Adrenal gland (tissue), 12 donors: ENCODE measurements around the gene DMPK. TPM values are rescaled to one million over a fixed set of nuclear protein-coding genes. Genes with fewer than 3 reads are reported as not detected.

Experiments
- DNase-seq, 7 donors: peaks; one replicate each; pipeline ENCODE4 v3.0.0-alpha.2; 2019 to 2020
- H3K27ac ChIP-seq, 5 donors: fragments of 200-600 bp; sonication (generic) in 4 of 5; 1 replicate in 3 of 5; 2 replicates in 2 of 5; pipeline versions ENCODE4 v1.5.1 to v1.8.0; 2016 to 2020; ENCODE audit warnings: mild to moderate bottlenecking in 1 of 5
- H3K27me3 ChIP-seq: fragments of 200-600 bp; 2 replicates; pipeline ENCODE4 v1.8.0; 2021
- H3K36me3 ChIP-seq, 2 donors: fragments of 200-600 bp; replicated peaks in 1 of 2; 1 replicate in 1 of 2; 2 replicates in 1 of 2; pipeline versions ENCODE4 v1.5.1 to v1.8.0; 2018 to 2022
- H3K4me1 ChIP-seq, 2 donors: fragments of 200-600 bp; replicated peaks in 1 of 2; 1 replicate in 1 of 2; 2 replicates in 1 of 2; pipeline versions ENCODE4 v1.5.1 to v1.8.0; 2018 to 2021
- H3K4me3 ChIP-seq, 4 donors: fragments of 200-600 bp; sonication (generic) in 3 of 4; one replicate each; pipeline ENCODE4 v1.5.1; 2016 to 2018
- H3K9me3 ChIP-seq, 3 donors: fragments of 200-600 bp; sonication (generic) in 1 of 3; replicated peaks in 1 of 3; 1 replicate in 2 of 3; 2 replicates in 1 of 3; pipeline versions ENCODE4 v1.5.1 to v1.8.0; 2016 to 2021
- POLR2A ChIP-seq, 2 donors: fragments of 450-650 bp; IDR thresholded peaks; one replicate each; pipeline ENCODE4 v1.6.1; 2017; ENCODE audit warnings: antibody characterized with exemption in 2 of 2, mild to moderate bottlenecking in 2 of 2, moderate library complexity in 1 of 2
- WGBS, 4 donors: extraction: QIAGEN DNeasy Blood & Tissue Kit in 2 of 4; methylation state at CpG; one replicate each; pipeline versions ENCODE4 v1.1.5 to v1.1.7; 2013 to 2017; 5-methylcytosine and 5-hydroxymethylcytosine counted together
- intact Hi-C, 2 donors: fragments of 100-400 bp; cut with DNase I; formaldehyde crosslinking; loops; one replicate each; pipeline versions ENCODE4 v1.14.1 to v1.15.0; 2022 to 2023
- polyA plus RNA-seq, 3 donors: library from polyadenylated mRNA; stranded (reverse); fragments of 200-250 nt in 2 of 3; fragments of 350-450 nt in 1 of 3; fragmentation: Illumina TruSeq in 1 of 3; extraction: RNeasy Lipid Tissue Mini Kit (QIAGEN cat#74804) in 1 of 3; gene quantifications; one replicate each; pipeline ENCODE4 v1.2.3, GENCODE V29; 2013 to 2014
- total RNA-seq, 9 donors: library from RNA; depleted of rRNA in 4 of 9; stranded (reverse); fragments of >200 nt in 4 of 9; fragments of 120-200 nt in 1 of 9; fragmentation: NEBNext Ultra II Directional in 1 of 9; extraction: Animal tissue kit (Norgen Biotek cat#: 25700) in 1 of 9; gene quantifications; one replicate each; pipeline versions ENCODE4 v1.1.0 to v1.2.4, GENCODE V29; 2013 to 2023
- TF ChIP-seq, protein P1 (sequence below), 6 experiments: fragments of 450-650 bp in 4 of 6; fragments of 200-600 bp in 2 of 6; sonication (generic) in 1 of 6; IDR thresholded peaks; 1 replicate in 5 of 6; 2 replicates in 1 of 6; pipeline versions ENCODE4 v1.5.1 to v1.8.0; 2016 to 2021; ENCODE audit warnings: antibody characterized with exemption in 6 of 6, mild to moderate bottlenecking in 2 of 6, moderate library complexity in 1 of 6
- donor health status: healthy with polysubstance abuse.
- donor health status: Bipolar disorder and iron deficiency.
- donor health status: DM: yes; HTN: yes; CAD: no.
- donor health status: DM: no; HTN: no; CAD: no.
- donor health status: DM: no; HTN: no; CAD: no.
- donor health status: DM: yes; HTN: yes; CAD: no.

Gene DMPK
- total and polyA plus RNA-seq, 12 donors, result 76.8 to 748 (median 129) TPM

DNA sequence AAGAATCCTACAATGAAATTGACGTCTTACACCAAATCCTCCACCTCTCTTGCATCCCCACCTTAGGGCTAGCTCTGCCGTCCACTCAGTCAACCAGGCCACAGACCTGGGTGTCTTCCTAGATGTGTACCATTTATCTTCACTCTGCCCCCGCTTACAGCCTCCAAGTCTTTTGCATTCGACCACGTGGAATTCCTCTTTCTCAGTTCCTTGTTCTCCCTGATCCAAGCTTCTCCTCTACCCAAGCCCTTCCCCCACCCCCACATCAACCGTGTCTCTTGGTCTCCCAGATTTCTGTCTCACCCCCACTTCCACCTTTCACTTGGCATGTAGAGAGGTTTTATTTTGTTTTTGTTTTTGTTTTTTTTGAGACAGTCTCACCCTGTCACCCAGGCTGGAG lies 11.6 kb upstream of the DMPK start:
- H3K4me3 ChIP-seq, result no peak overlapping the region
- peak in 1 of 7 donors; percentile 29 for DNase-seq
- peaks cover 8 to 19% of the 10 kb centered on the region in 2 donors for H3K4me1 ChIP-seq
- WGBS, 4 donors, result 40 to 47% (median 44%) methylated on average over 6 of the region's 6 CpGs
- no peaks in the 10 kb centered on the region for H3K27me3 ChIP-seq
- intact Hi-C loops, result no loop called here
- H3K36me3 ChIP-seq, result peaks cover 0 to 20% of the 10 kb centered on the region in 2 donors
- no peak overlapping the region for H3K27ac ChIP-seq
- no peaks in the 10 kb centered on the region for H3K9me3 ChIP-seq
- TF ChIP-seq POLR2A (IDR thresholded peaks at IDR 0.05), result no peak
- TF ChIP-seq, protein P1, sequence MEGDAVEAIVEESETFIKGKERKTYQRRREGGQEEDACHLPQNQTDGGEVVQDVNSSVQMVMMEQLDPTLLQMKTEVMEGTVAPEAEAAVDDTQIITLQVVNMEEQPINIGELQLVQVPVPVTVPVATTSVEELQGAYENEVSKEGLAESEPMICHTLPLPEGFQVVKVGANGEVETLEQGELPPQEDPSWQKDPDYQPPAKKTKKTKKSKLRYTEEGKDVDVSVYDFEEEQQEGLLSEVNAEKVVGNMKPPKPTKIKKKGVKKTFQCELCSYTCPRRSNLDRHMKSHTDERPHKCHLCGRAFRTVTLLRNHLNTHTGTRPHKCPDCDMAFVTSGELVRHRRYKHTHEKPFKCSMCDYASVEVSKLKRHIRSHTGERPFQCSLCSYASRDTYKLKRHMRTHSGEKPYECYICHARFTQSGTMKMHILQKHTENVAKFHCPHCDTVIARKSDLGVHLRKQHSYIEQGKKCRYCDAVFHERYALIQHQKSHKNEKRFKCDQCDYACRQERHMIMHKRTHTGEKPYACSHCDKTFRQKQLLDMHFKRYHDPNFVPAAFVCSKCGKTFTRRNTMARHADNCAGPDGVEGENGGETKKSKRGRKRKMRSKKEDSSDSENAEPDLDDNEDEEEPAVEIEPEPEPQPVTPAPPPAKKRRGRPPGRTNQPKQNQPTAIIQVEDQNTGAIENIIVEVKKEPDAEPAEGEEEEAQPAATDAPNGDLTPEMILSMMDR (IDR thresholded peaks at IDR 0.05), result no peak

DNA sequence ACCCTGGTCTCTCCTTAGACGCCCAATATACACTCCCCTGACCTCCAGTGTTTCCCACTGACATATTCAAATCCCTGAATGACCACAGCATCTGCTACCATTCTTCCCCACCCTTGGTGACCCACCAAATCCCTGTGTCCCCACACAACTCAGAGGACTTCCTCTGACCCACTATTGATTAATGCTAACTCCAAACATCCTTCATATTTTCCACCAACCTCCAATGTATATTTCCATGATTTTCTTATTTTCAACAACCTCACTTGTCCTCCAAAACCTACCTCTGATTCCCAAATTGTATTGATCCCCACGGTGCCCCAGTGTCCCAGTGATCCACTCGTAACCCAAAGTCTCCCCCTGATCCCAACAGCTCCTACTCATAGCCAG lies 10.9 kb upstream of the DMPK start:
- DNase-seq, result no peak
- H3K27me3 ChIP-seq, result no peaks in the 10 kb centered on the region
- H3K4me3 ChIP-seq, result no peak overlapping the region
- WGBS, 4 donors, result 26 to 37% (median 32%) methylated on average over 3 of the region's 3 CpGs
- no peak for TF ChIP-seq POLR2A (IDR thresholded peaks at IDR 0.05)
- TF ChIP-seq, protein P1 (IDR thresholded peaks at IDR 0.05), result no peak
- peak overlapping the region in 1 of 5 donors; percentile 39 for H3K27ac ChIP-seq
- intact Hi-C loops, result no loop called here
- peaks cover 8 to 19% of the 10 kb centered on the region in 2 donors for H3K4me1 ChIP-seq
- no peaks in the 10 kb centered on the region for H3K9me3 ChIP-seq
- peaks cover 0 to 27% of the 10 kb centered on the region in 2 donors for H3K36me3 ChIP-seq

DNA sequence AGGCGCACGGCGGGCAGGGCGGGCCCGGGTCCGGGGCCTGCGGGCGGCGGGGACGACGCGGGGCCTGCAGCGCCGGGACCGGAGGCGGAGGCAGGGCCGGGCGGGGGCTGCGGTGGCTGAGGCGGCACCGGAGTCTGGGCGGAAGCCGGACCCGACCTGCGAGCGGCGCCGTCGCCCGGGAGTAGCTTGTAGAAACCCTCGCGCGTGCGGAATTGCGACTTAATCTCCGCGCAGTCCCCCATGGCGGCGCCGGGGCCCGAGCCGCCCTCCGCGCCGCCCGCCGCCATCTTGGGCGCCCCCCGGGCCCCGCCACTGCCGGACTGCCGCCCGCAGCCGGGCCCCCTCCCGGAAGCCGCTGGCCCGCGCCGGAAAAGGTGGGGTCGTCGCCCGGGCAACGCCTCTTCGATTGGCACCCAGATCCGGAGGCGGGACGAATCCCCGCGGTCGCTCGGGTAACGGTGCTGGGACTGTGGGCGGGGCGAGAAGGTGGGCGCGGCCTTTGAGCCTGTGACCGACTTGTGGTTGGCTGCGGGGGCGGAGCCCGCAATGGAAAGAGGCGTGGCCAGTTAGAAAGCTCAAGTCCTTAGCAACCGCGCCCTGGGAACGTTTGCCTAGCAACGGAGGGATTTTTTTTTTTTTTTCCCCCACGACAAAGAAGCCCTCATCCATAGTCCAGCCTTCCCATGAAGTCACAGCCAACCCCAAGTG lies 10.3 kb upstream of the DMPK start, which contains the start of gene DMWD:
Gene DMWD, minus strand, starts transcription at position 376 of the 708 bp plus-strand sequence. Its CDS starts 89 bp downstream, at position 287.
- H3K9me3 ChIP-seq, result no peaks in the 10 kb centered on the region
- TF ChIP-seq, protein P1 (IDR thresholded peaks at IDR 0.05), result no peak
- peak in 1 of 2 donors; percentile 54 for TF ChIP-seq POLR2A (IDR thresholded peaks at IDR 0.05)
- H3K27ac ChIP-seq, result peak within 1 kb of the TSS in 3 of 5 donors; percentile 14 to 93 (median 38)
- WGBS, 4 donors, result 0 to 1% (median 0%) methylated on average over 7 to 86 of the region's 86 CpGs
- DNase-seq, result peak; percentile 99 to 100 (median 100)
- peak within 1 kb of the TSS in 3 of 4 donors; percentile 28 to 95 (median 40) for H3K4me3 ChIP-seq
- H3K27me3 ChIP-seq, result no peaks in the 10 kb centered on the region
- H3K4me1 ChIP-seq, result peaks cover 8 to 19% of the 10 kb centered on the region in 2 donors
- intact Hi-C loops, result no loop called here
- H3K36me3 ChIP-seq, result peaks cover 0 to 31% of the 10 kb centered on the region in 2 donors

DNA sequence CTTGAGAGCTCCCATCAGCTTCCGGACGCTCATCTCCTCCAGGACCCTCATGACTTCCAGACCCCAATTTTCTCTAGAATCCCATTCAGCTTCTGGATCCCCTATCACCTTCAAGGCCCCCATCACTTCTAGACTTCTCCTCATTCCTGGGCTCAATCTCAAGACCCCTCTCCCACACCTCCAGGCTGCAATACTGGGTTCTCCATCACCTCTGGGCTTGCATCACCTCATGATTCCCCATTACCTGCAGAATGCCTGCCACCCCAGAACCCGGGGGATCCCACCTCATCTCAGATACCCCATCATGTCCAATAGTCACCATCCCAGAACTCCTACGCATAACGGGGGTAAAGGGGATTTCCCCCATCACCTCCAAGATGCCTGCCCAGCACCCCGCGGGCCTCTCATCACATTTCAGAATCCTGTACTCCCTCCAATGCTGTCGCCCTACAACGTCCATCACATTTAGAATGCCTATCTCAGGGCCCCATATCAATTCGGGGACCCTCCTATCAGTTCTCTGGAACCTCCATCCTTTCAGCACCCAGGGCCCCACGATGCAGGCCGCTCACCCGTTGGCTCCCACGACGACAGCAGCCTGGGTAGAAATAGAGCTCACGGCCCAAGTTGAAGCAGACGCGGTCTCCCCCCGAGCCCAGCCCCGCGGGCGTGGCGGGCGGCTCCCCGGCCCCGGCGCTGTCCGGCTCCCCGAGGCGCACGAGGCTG lies 9.6 kb upstream of the DMPK start:
- TF ChIP-seq, protein P1 (IDR thresholded peaks at IDR 0.05), result no peak
- intact Hi-C loops, result no loop called here
- peak overlapping the region in 3 of 5 donors; percentile 14 to 93 (median 38) for H3K27ac ChIP-seq
- peak in 1 of 7 donors; percentile 28 for DNase-seq
- H3K4me3 ChIP-seq, result peak overlapping the region in 3 of 4 donors; percentile 28 to 95 (median 40)
- H3K36me3 ChIP-seq, result peaks cover 0 to 38% of the 10 kb centered on the region in 2 donors
- peaks cover 8 to 19% of the 10 kb centered on the region in 2 donors for H3K4me1 ChIP-seq
- H3K9me3 ChIP-seq, result no peaks in the 10 kb centered on the region
- WGBS, 4 donors, result 6 to 24% (median 10%) methylated on average over 10 to 31 of the region's 31 CpGs
- no peaks in the 10 kb centered on the region for H3K27me3 ChIP-seq
